CD14-positive monocyte (primary cell): ENCODE results near the gene MICALL2. TPM values are rescaled to one million over a fixed set of nuclear protein-coding genes. Genes with fewer than 3 reads are reported as not detected.

ENCODE experiments used
- DNase-seq, 3 donors: peaks; one replicate each; pipeline ENCODE4 v3.0.0-alpha.2; 2011 to 2022
- H2AFZ ChIP-seq: 2 replicates; pipeline ENCODE4 v1.6.0; 2012; ENCODE audit warnings: mild to moderate bottlenecking, low read depth, low read length, inconsistent platforms; ENCODE audit not compliant: insufficient read depth, poor library complexity, severe bottlenecking
- H3K27ac ChIP-seq, 2 donors: 1 replicate in 1 of 2; 2 replicates in 1 of 2; pipeline ENCODE4 v1.5.1; 2012 to 2013; ENCODE audit warnings: low read length in 2 of 2, control low read depth in 1 of 2, inconsistent platforms in 1 of 2, low read depth in 1 of 2, mild to moderate bottlenecking in 1 of 2
- H3K27me3 ChIP-seq, 2 donors: one replicate each; pipeline versions ENCODE4 v1.6.0 to v1.6.1; 2011 to 2013; ENCODE audit warnings: low read length in 2 of 2; ENCODE audit not compliant: control insufficient read depth in 2 of 2, insufficient read depth in 2 of 2
- H3K36me3 ChIP-seq, 2 donors: replicated peaks in 1 of 2; 1 replicate in 1 of 2; 2 replicates in 1 of 2; pipeline versions ENCODE4 v1.5.1 to v1.6.1; 2012 to 2013; ENCODE audit warnings: low read length in 2 of 2, control low read depth in 1 of 2, inconsistent platforms in 1 of 2, mild to moderate bottlenecking in 1 of 2; ENCODE audit not compliant: insufficient read depth in 2 of 2, control insufficient read depth in 1 of 2
- H3K4me1 ChIP-seq, 2 donors: 1 replicate in 1 of 2; 2 replicates in 1 of 2; pipeline versions ENCODE4 v1.5.1 to v1.6.1; 2012 to 2013; ENCODE audit warnings: low read length in 2 of 2, control low read depth in 1 of 2, inconsistent platforms in 1 of 2, mild to moderate bottlenecking in 1 of 2, moderate library complexity in 1 of 2; ENCODE audit not compliant: insufficient read depth in 2 of 2, control insufficient read depth in 1 of 2
- H3K4me2 ChIP-seq: replicated peaks from 2 replicates; pipeline ENCODE3; 2012; ENCODE audit warnings: low read length, moderate library complexity, mild to moderate bottlenecking; ENCODE audit not compliant: poor library complexity, severe bottlenecking; ENCODE audit errors: extremely low read depth
- H3K4me3 ChIP-seq, 3 experiments: fragments of 200-600 bp in 1 of 3; sonication (generic) in 1 of 3; replicated peaks in 1 of 3; 1 replicate in 2 of 3; 2 replicates in 1 of 3; pipeline ENCODE4 v1.5.1; 2011 to 2013; ENCODE audit warnings: low read length in 3 of 3, mild to moderate bottlenecking in 3 of 3, control low read depth in 2 of 3, low read depth in 2 of 3, inconsistent platforms in 1 of 3, moderate library complexity in 1 of 3
- H3K79me2 ChIP-seq: 2 replicates; pipeline ENCODE4 v1.6.0; 2012; ENCODE audit warnings: mild to moderate bottlenecking, control low read depth, inconsistent platforms, low read length, moderate library complexity; ENCODE audit not compliant: insufficient read depth
- H3K9ac ChIP-seq: 2 replicates; pipeline ENCODE4 v1.6.0; 2017; ENCODE audit warnings: low read length, mild to moderate bottlenecking; ENCODE audit not compliant: insufficient read depth, poor library complexity, severe bottlenecking
- H3K9me3 ChIP-seq, 2 donors: replicated peaks in 1 of 2; 1 replicate in 1 of 2; 2 replicates in 1 of 2; pipeline versions ENCODE4 v1.5.1 to v1.6.1; 2012 to 2013; ENCODE audit warnings: low read length in 2 of 2, control low read depth in 1 of 2; ENCODE audit not compliant: control insufficient read depth in 1 of 2, insufficient read depth in 1 of 2
- H4K20me1 ChIP-seq: 2 replicates; pipeline ENCODE4 v1.6.0; 2012; ENCODE audit warnings: mild to moderate bottlenecking, low read length, control low read depth, moderate library complexity; ENCODE audit not compliant: insufficient read depth
- H3K27ac Mint-ChIP-seq, 7 donors: one replicate each; pipeline ENCODE4 v1.8.0; 2020; ENCODE audit warnings: mild to moderate bottlenecking in 7 of 7, mixed read lengths in 7 of 7, moderate library complexity in 6 of 7, inconsistent platforms in 2 of 7
- H3K27me3 Mint-ChIP-seq, 3 donors: one replicate each; pipeline ENCODE4 v1.8.0; 2021 to 2022; ENCODE audit warnings: low read depth in 3 of 3, mild to moderate bottlenecking in 3 of 3, mixed read lengths in 3 of 3, moderate library complexity in 3 of 3, inconsistent platforms in 1 of 3
- H3K36me3 Mint-ChIP-seq, 2 donors: one replicate each; pipeline ENCODE4 v1.8.0; 2020; ENCODE audit warnings: mixed read lengths in 2 of 2, inconsistent platforms in 1 of 2, mild to moderate bottlenecking in 1 of 2
- H3K4me1 Mint-ChIP-seq: one replicate; pipeline ENCODE4 v1.8.0; 2020; ENCODE audit warnings: mild to moderate bottlenecking, mixed read lengths
- H3K4me3 Mint-ChIP-seq, 2 donors: one replicate each; pipeline ENCODE4 v1.8.0; 2020; ENCODE audit warnings: mild to moderate bottlenecking in 2 of 2, mixed read lengths in 2 of 2, moderate library complexity in 1 of 2
- H3K9me3 Mint-ChIP-seq, 7 donors: one replicate each; pipeline ENCODE4 v1.8.0; 2020 to 2022; ENCODE audit warnings: mixed read lengths in 7 of 7, mild to moderate bottlenecking in 6 of 7, moderate library complexity in 6 of 7, inconsistent platforms in 2 of 7
- WGBS: methylation state at CpG from one replicate; pipeline ENCODE4 v1.1.5; 2013; ENCODE audit warnings: missing lambda C conversion rate; ENCODE audit not compliant: insufficient coverage; 5-methylcytosine and 5-hydroxymethylcytosine counted together
- intact Hi-C, 2 donors: fragments of 100-400 bp; cut with micrococcal nuclease; formaldehyde crosslinking; loops; one replicate each; pipeline versions ENCODE4 v1.15.0 to v1.15.1; 2023
- polyA plus RNA-seq, 3 donors: library from polyadenylated mRNA; depleted of rRNA in 1 of 3; unstranded in 2 of 3; stranded (reverse) in 1 of 3; fragments of 300-500 nt in 2 of 3; fragments of >200 nt in 1 of 3; fragmentation: Illumina TruSeq in 2 of 3; gene quantifications; 1 replicate in 2 of 3; 2 replicates in 1 of 3; pipeline ENCODE4 v1.2.3, GENCODE V29; 2012 to 2021
- TF ChIP-seq, protein P1 (sequence below): fragments of 200-600 bp; IDR thresholded peaks from one replicate; pipeline ENCODE4 v1.8.0; 2022; ENCODE audit warnings: antibody characterized with exemption, mild to moderate bottlenecking

The MICALL2 gene
- polyA plus RNA-seq, 3 donors = 0.14 to 7.2 (median 0.72) TPM

DNA sequence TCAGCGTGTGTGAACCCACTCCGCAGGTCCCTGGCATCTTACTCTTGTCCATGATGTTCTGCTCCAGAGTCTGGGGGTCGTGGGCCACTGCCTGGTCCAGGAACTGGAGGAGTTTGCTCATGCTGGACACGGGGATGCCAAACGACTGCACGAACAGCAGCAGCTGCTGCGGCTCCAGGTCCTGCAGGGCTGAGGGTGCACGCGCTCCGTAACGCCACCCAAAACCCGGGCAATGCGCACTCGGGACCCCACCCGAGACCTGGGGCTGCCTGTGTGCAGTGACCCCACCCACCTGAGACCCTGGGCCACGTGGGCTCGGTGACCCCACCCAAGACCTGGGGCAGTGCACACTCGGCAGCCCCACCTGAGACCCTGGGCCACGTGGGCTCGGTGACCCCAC is 22.0 kb upstream of the MICALL2 start:
- DNase-seq = no peak
- Mint-ChIP-seq H3K36me3 (peaks cover 50 to 82% of the 10 kb centered on the region in 2 donors), H3K27me3 (no peaks in the 10 kb centered on the region), H3K4me1 (no peaks in the 10 kb centered on the region), H3K27ac (no peak overlapping the region), H3K4me3 (no peak overlapping the region), H3K9me3 (peaks cover 0 to 1% (median 0%) of the 10 kb centered on the region in 7 donors)
- Histone ChIP-seq H3K27me3 (no peaks in the 10 kb centered on the region), H3K4me1 (no peaks in the 10 kb centered on the region), H3K9me3 (no peaks in the 10 kb centered on the region), H3K9ac (no peak overlapping the region), H2AFZ (no peak overlapping the region), H3K4me3 (no peak overlapping the region), H4K20me1 (no peaks in the 10 kb centered on the region), H3K4me2 (no peak overlapping the region), H3K79me2 (no peaks in the 10 kb centered on the region), H3K27ac (no peak overlapping the region), H3K36me3 (peaks cover 90 to 96% of the 10 kb centered on the region in 2 donors)
- WGBS = 96% methylated on average over 20 of the region's 20 CpGs
- intact Hi-C loops = no loop called here
- TF ChIP-seq, protein P1, sequence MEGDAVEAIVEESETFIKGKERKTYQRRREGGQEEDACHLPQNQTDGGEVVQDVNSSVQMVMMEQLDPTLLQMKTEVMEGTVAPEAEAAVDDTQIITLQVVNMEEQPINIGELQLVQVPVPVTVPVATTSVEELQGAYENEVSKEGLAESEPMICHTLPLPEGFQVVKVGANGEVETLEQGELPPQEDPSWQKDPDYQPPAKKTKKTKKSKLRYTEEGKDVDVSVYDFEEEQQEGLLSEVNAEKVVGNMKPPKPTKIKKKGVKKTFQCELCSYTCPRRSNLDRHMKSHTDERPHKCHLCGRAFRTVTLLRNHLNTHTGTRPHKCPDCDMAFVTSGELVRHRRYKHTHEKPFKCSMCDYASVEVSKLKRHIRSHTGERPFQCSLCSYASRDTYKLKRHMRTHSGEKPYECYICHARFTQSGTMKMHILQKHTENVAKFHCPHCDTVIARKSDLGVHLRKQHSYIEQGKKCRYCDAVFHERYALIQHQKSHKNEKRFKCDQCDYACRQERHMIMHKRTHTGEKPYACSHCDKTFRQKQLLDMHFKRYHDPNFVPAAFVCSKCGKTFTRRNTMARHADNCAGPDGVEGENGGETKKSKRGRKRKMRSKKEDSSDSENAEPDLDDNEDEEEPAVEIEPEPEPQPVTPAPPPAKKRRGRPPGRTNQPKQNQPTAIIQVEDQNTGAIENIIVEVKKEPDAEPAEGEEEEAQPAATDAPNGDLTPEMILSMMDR = no peak

DNA sequence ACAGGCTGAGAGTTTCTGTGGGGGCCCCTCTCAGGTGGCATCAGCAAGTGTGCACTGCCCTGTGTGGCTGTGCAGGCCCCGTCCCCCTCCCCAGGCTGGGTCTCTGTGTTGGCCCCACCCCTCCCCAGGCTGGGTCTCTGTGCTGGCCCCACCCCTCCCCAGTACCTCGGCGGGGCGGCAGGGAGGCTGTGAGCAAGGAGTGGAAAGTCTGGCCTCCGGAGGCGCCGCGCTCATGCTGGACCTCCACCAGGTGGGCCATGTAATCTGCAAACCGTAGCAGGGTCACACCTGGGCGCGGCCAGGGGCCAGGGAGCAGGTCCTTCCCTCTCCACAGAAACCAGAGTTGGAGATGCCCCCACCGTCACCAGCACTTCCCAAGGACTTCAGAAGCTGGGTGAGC is 21.4 kb upstream of the MICALL2 start:
- DNase-seq = no peak
- Histone ChIP-seq H2AFZ (no peak overlapping the region), H3K4me1 (no peaks in the 10 kb centered on the region), H3K4me2 (no peak overlapping the region), H3K36me3 (peaks cover 92 to 98% of the 10 kb centered on the region in 2 donors), H3K9me3 (no peaks in the 10 kb centered on the region), H3K4me3 (no peak overlapping the region), H3K27ac (no peak overlapping the region), H3K9ac (no peak overlapping the region), H3K79me2 (no peaks in the 10 kb centered on the region), H3K27me3 (no peaks in the 10 kb centered on the region), H4K20me1 (no peaks in the 10 kb centered on the region)
- WGBS = 100% methylated on average over 7 of the region's 12 CpGs
- Mint-ChIP-seq H3K9me3 (peaks cover 0 to 1% (median 0%) of the 10 kb centered on the region in 7 donors), H3K4me1 (no peaks in the 10 kb centered on the region), H3K36me3 (peaks cover 45 to 76% of the 10 kb centered on the region in 2 donors), H3K27ac (peak overlapping the region in 1 of 7 donors; percentile 40), H3K4me3 (no peak overlapping the region), H3K27me3 (no peaks in the 10 kb centered on the region)
- intact Hi-C loops = no loop called here
- TF ChIP-seq, protein P1 = no peak
